ENCODE results near the gene CKAP2.
"Not testable (repeated sequence)": the region's sequence is repeated elsewhere in the genome, so short reads cannot be mapped to it uniquely, and the experiment has no call there.

GRCh38 chr13:52505843-52506242 lies 50.6 kb downstream of the CKAP2 start:
- not testable (repeated sequence) for TF ChIP-seq CTCF (IDR thresholded peaks at IDR 0.05; ENCODE audit: low read depth, low read length); EZH2phosphoT487 (IDR thresholded peaks at IDR 0.05; ENCODE audit: low read depth)
